T1000 (cell line): Measurements from ENCODE around the gene KCNJ15.
A peak's percentile ranks its signal among the peaks of the same experiment; 100 is the strongest.
"Not testable (repeated sequence)": the region's sequence is repeated elsewhere in the genome, so short reads cannot be mapped to it uniquely, and the experiment has no call there.

Experiments
- DNase-seq: peaks from one replicate; lab custom pipeline; 2025; ENCODE audit warnings: mixed read lengths; lab: John Stamatoyannopoulos, UW

KCNJ15 gene

GRCh38 chr21:38256599-38257302 lies at the start of gene KCNJ15:
TSS of gene KCNJ15 (plus strand) at chr21:38256991. CDS start at chr21:38299262, 42,271 bp downstream.
- no peak for DNase-seq

GRCh38 chr21:38208118-38208517 lies 48.7 kb upstream of the KCNJ15 start:
- DNase-seq = no peak

- no peak for DNase-seq
Observed at GRCh38 chr21:38211321-38211720, 45.5 kb upstream of the KCNJ15 start.

GRCh38 chr21:38212706-38213105 lies 44.1 kb upstream of the KCNJ15 start:
- DNase-seq = no peak

GRCh38 chr21:38219049-38219628 lies 37.7 kb upstream of the KCNJ15 start:
- peak; percentile 26 for DNase-seq

GRCh38 chr21:38220270-38220737 lies 36.5 kb upstream of the KCNJ15 start:
- DNase-seq = no peak

- no peak for DNase-seq
Observed at GRCh38 chr21:38221594-38221993, 35.2 kb upstream of the KCNJ15 start.

- DNase-seq = no peak
Observed at GRCh38 chr21:38223893-38224540, 32.8 kb upstream of the KCNJ15 start.

- DNase-seq = no peak
Observed at GRCh38 chr21:38227401-38227800, 29.4 kb upstream of the KCNJ15 start.

- DNase-seq = no peak
Observed at GRCh38 chr21:38228115-38228514, 28.7 kb upstream of the KCNJ15 start.

GRCh38 chr21:38228537-38228936 lies 28.3 kb upstream of the KCNJ15 start:
- no peak for DNase-seq

- no peak for DNase-seq
Observed at GRCh38 chr21:38229260-38229877, 27.4 kb upstream of the KCNJ15 start.

- no peak for DNase-seq
Observed at GRCh38 chr21:38234395-38235142, 22.2 kb upstream of the KCNJ15 start.

- DNase-seq = not testable (repeated sequence)
Observed at GRCh38 chr21:38235251-38235650, 21.5 kb upstream of the KCNJ15 start.

- no peak for DNase-seq
Observed at GRCh38 chr21:38236232-38236631, 20.6 kb upstream of the KCNJ15 start.

- no peak for DNase-seq
Observed at GRCh38 chr21:38239672-38240071, 17.1 kb upstream of the KCNJ15 start.

- DNase-seq = no peak
Observed at GRCh38 chr21:38240129-38240528, 16.7 kb upstream of the KCNJ15 start.

- no peak for DNase-seq
Observed at GRCh38 chr21:38241029-38241740, 15.6 kb upstream of the KCNJ15 start.

GRCh38 chr21:38242061-38242460 lies 14.7 kb upstream of the KCNJ15 start:
- no peak for DNase-seq

- DNase-seq = no peak
Observed at GRCh38 chr21:38243732-38244406, 12.9 kb upstream of the KCNJ15 start.

GRCh38 chr21:38244407-38244787 lies 12.4 kb upstream of the KCNJ15 start:
- no peak for DNase-seq
